NOMO-1 treated with DMSO at 0.1 percent for 48 hours (cell line): ENCODE data around the gene ABHD5.
A peak's percentile ranks its signal among the peaks of the same experiment; 100 is the strongest.

Experiments used
- DNase-seq: peaks from one replicate; lab custom pipeline; 2025; ENCODE audit not compliant: unreplicated experiment; lab: John Stamatoyannopoulos, UW

Gene ABHD5

DNA sequence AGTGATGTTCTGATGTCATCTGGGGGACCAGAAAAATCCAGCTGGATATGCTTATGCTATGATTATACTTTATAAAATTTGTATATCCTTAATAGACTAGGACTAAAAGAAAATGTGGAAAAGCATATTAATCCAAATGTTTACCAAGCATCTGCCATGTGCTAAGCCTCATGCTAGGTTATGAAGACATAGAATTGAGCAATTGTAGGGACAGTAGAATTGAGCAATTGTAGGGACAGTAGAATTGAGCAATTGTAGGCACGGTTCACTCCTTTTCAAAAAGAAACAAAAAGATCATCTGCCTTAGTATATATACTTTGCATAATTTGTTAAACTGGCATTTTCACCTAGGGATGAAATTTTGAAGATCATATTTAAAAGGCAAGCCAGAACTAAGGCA is 18.3 kb downstream of the ABHD5 start:
- peak; percentile 73 for DNase-seq

DNA sequence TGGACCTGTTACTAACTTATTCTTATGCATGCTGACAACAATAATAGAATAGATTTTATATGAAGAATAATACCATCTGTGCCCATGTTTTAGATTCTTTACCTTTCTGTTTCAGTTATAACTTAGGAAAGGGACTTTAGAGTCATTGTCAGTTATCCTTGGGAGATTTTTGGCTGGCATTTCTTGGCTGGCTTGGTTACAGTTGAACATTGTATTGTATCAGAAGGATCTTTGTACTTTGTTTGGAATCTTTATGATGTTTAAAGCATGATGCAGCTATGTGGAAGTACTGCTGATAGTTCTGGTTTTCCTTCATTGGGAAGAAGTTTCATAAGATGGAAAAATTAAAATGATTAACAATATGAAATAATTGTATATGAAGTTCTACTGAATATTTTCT is 19.9 kb downstream of the ABHD5 start:
- DNase-seq: no peak

GRCh38 chr3:43718296-43718695 is 27.6 kb downstream of the ABHD5 start:
- DNase-seq: no peak

GRCh38 chr3:43723121-43723734 is 32.5 kb downstream of the ABHD5 start:
- no peak for DNase-seq

DNA sequence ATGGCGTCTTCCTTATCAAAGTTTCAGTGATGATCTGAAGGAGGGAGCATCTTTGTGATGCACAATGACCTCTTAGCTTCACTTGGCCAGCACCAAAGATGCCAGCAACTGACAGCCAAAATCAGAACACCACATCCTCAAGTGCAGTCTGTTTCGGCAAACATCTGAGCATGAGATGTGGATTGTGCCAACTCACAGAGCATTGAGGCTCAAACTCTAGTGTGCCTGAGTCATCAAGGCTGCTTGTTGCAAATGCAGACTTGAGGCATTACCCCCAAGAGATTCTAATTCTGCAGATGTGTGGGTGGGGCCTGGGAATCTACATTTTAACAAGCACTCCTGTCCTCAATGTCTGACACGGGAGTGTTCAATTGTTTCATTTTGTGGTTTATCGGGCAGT is 35.8 kb downstream of the ABHD5 start:
- no peak for DNase-seq

DNA sequence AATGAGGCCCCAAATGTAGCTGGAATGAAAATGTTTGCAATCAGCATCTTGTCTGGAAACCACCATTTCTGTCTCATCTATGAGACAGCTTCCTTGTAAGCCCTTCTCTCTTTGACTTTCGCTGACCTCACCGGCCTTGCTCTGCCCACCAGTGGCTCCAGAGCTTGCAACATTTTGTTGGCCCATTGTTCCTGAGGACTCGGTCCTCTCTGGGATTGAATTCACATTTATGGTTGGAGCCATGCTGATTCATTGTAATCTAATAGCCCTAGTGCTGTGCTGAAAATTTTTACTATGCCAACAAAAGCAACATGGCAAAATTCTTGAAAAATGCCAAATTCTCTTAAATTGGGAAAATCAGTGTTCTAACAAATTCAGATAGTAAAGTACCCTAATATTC is 37.2 kb downstream of the ABHD5 start:
- no peak for DNase-seq

DNA sequence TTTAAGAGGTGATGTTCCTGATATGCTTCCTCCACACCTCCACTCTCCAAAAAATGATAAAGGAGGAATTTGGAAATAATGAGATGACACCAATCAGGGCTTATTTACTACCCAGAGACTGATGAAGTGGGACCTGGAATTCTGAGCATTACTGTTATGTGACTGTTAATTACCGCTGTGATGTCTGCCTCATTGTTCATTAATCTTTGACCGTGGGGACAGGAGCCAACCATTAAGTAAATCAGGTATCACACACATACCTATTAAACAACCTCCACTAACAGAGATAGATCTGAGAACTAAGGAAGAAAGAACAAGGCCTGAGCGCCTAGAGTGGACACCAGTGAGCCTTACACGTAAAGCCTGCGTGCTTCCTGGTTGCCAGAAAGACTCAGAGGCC is 37.7 kb downstream of the ABHD5 start:
- DNase-seq: no peak

GRCh38 chr3:43728947-43729346 is 38.2 kb downstream of the ABHD5 start:
- DNase-seq: no peak

- DNase-seq: no peak
Observed at GRCh38 chr3:43729707-43730414, 39.1 kb downstream of the ABHD5 start.

DNA sequence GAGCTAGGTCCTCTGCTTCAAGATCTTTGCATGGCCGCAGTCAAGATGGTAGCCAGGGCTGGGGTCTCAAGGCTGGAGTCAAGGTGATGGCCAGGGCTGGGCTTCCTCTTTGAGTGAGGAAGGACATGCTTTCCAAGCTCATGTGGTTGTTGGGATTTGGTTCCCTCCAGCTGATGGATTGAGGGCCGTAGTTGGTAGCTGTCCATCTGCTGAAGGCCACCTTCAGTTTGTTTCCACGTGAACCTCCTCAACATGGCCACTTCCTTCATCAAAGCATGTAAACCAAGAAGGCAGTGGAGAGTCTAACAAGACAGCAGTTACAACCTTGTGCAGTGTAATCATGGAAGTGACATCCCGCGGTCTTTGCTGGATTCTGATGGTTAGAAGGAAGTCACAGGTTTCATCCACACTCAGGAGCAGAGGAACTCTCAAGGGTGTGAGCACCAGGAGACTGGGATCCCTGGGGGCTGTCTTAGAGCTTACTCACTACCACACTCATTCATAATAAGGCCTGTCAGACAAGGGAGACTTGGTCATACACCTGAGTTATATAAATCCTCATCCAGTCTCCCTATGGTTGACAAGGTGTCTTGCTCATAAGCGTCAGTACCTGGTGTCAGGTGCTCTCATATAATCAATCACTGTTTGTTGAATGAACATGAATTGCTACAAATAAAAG is 42.1 kb downstream of the ABHD5 start:
- no peak for DNase-seq

- no peak for DNase-seq
Observed at GRCh38 chr3:43733459-43734384, 43.0 kb downstream of the ABHD5 start.

- DNase-seq: no peak
Observed at GRCh38 chr3:43734685-43735084, 43.9 kb downstream of the ABHD5 start.

DNA sequence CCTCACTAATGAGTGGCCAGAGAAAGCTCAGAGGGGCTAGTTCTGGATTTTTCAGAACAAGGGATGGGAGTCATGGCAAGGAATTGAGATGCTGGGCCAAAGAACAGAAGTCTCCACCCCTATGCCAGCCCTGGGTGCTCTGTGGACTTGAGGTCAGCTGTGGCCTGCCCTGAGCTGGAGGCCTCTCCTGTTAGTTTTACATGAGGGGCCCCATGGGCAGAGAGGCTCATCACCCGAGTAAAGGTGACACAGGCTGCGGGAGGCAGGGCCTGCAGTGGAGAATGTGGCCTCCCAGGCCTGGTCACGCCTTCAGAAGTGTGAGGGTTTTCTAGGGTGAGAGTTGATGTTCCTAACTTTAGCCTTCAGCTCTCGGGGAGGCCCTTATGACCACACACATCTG is 44.9 kb downstream of the ABHD5 start:
- DNase-seq: no peak

DNA sequence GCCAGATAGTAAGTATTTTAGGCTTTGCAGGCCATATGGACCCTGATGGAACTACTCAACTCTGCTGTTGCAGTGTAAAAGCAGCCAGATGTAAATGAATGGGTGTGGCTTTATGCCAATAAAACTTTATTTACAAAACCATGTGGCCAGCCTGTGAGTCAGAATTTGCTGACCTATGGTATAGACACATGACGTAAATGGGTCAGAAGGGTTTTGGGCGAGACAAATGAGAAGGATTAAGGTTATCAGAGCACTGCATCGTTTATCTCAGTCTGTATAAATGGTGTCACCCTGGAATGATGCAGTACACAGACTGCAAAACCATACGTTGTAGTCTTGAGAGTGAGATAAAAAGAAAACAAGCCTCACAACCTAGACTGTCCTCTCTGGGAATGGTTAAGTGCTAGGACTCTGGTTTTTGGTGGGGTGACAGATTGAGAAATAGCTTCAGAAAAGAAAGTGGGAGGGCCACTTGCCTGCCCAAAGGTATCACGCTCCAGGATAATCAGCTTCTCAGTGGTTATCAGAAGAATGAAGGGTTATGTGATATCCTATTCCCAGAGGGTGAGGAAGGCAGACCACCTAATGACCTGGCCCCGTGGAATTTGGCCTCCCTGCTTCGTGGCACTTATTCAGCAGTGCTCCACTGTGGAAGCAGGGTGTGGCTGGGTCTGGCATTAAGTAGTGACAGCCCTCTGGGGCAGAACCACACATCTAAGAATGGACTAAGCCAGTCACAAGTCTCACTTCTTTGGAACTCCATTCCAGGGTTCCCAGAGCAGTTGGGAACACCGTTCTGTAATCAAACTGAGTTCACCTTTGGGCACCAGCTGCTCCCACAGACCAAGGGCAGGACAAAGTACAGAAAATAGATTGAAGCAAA is 46.1 kb downstream of the ABHD5 start:
- DNase-seq: no peak

DNA sequence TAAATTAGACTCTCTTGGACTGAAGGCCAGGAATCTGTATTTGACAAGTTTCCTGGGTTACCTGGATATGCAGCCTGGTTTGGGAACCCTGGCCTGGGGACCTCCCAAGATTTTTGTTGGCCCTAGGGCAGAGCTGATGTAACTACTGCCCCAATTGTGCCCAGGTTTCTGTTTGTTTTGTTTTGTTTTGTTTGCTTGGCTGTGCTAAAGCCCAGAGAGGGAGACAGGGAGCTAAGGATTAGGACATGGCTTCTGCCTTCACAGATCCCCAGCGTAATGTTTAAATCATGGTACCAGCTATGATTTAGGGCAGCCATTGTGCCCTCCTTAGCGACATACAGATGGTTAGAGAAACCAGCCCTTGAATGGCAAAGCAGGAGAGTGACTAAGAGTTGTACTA is 47.6 kb downstream of the ABHD5 start:
- DNase-seq: no peak

DNA sequence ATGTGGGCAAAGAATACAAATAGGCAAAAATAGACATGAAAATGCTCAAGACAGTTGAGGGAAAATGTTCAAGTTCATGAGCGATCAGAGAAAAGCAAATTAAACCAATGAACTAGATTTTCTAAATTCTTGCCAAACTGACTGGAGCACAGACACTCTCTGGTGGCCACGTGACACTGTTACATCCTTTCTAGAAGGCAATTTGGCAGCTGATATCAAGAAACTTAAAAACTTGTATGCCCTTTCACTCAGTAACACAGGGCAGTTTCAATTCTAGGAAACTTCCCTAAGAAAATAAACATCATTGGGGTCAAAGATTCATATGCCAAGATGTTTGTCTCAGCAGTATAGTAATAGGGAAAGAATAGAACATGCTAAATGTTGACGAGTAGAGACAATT is 52.2 kb downstream of the ABHD5 start:
- no peak for DNase-seq

GRCh38 chr3:43747641-43748040 is 56.9 kb downstream of the ABHD5 start:
- DNase-seq: no peak

DNA sequence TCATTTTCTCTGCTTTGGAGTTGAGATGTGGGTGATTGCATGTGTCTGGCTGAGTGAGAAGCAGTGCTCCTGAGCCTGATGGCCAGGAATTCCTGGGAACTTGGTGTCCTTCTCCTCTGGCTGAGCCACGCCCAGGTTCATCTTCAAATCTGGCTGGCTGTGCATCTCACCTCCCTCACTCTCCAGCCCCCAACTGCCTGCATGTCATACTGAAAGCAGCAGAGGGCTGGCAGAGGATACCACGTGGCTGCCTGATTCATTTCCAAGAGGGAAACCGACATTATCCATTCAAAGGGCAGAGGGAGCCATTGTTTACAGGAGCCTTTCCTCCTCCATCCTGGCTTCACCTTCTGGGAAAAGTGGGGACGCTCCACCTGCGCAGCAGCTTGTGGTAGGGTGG is 57.4 kb downstream of the ABHD5 start:
- DNase-seq: no peak

DNA sequence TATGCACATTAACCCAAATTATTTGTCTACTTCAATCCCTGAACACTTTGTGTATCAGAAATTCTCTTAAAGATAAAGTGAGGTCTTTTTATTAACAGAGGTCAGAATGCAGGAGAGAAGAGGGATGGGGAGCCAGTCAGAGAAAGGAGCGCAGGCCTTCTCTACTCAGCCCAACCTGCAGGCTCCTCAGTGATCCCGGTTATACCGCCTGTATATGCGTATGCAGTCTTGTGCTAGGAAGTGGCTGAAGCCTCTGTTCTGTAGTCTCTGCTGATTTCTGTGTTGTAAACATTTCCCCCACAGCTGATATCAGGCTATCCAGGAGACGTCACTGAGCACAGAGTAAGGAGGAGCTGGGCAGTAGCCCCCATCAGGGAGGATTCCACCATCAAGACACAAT is 57.9 kb downstream of the ABHD5 start:
- no peak for DNase-seq

GRCh38 chr3:43752905-43753304 is 62.2 kb downstream of the ABHD5 start:
- no peak for DNase-seq
